Right lobe of liver (tissue), 4 donors: ENCODE data around the gene CWH43.
"Not testable (repeated sequence)": the region's sequence is repeated elsewhere in the genome, so short reads cannot be mapped to it uniquely, and the experiment has no call there.

Source experiments
- CTCF ChIP-seq, 4 donors: fragments of 200-600 bp in 3 of 4; fragments of 450-650 bp in 1 of 4; IDR thresholded peaks; one replicate each; pipeline versions ENCODE4 v1.5.1 to v1.8.0; 2016 to 2022; ENCODE audit warnings: antibody characterized with exemption in 4 of 4, mild to moderate bottlenecking in 2 of 4
- POLR2A ChIP-seq: fragments of 450-650 bp; IDR thresholded peaks from one replicate; pipeline ENCODE4 v1.6.1; 2017; ENCODE audit warnings: antibody characterized with exemption, mild to moderate bottlenecking
- donor health status: DM: no; HTN: no; CAD: no.
- donor health status: DM: no; HTN: no; CAD: no.
- donor health status: DM: no; HTN: yes; CAD: no.

- not testable (repeated sequence) for TF ChIP-seq CTCF (IDR thresholded peaks at IDR 0.05); POLR2A
These were observed 124.5 kb downstream of the CWH43 start for GRCh38 chr4:49110579-49110978.
